CD4-positive, alpha-beta T cell treated with Interleukin-1 beta for 1 hour (primary cell): ENCODE measurements around the gene CPXM1.
A peak's percentile ranks its signal among the peaks of the same experiment; 100 is the strongest.
"Not testable (repeated sequence)": the region's sequence is repeated elsewhere in the genome, so short reads cannot be mapped to it uniquely, and the experiment has no call there.

Experiments
- DNase-seq, 2 donors: peaks; one replicate each; pipeline ENCODE4 v3.0.0-alpha.2; 2020 to 2022

Gene CPXM1

GRCh38 chr20:2800521-2801285 lies at the start of gene CPXM1:
Gene CPXM1 (minus strand): TSS chr20:2800627. CDS start chr20:2800572, 55 bp downstream.
- no peak for DNase-seq

GRCh38 chr20:2849529-2849928 lies 49.1 kb upstream of the CPXM1 start:
- no peak for DNase-seq

- DNase-seq, result no peak
Observed at GRCh38 chr20:2847802-2848201, 47.4 kb upstream of the CPXM1 start.

- DNase-seq, result no peak
Observed at GRCh38 chr20:2846698-2847097, 46.3 kb upstream of the CPXM1 start.

GRCh38 chr20:2845607-2846006 lies 45.2 kb upstream of the CPXM1 start:
- no peak for DNase-seq

- peak; percentile 8 to 37 for DNase-seq
Observed at GRCh38 chr20:2840967-2841531, 40.6 kb upstream of the CPXM1 start.

GRCh38 chr20:2840138-2840966 lies 39.9 kb upstream of the CPXM1 start, which contains the start of the genes PCED1A and VPS16:
Gene PCED1A (minus strand): TSS chr20:2840655. CDS start chr20:2839912, 743 bp downstream.
Gene VPS16 (plus strand): TSS chr20:2840745. CDS start chr20:2840775, 30 bp downstream.
- peak; percentile 88 to 89 for DNase-seq

GRCh38 chr20:2839732-2840137 lies 39.3 kb upstream of the CPXM1 start:
- DNase-seq, result no peak

- no peak for DNase-seq
Observed at GRCh38 chr20:2838847-2839671, 38.6 kb upstream of the CPXM1 start.

GRCh38 chr20:2838170-2838797 lies 37.9 kb upstream of the CPXM1 start:
- DNase-seq, result no peak

- no peak for DNase-seq
Observed at GRCh38 chr20:2837221-2837960, 37.0 kb upstream of the CPXM1 start.

- DNase-seq, result no peak
Observed at GRCh38 chr20:2836035-2836434, 35.6 kb upstream of the CPXM1 start.

GRCh38 chr20:2835331-2835796 lies 34.9 kb upstream of the CPXM1 start:
- no peak for DNase-seq

- DNase-seq, result no peak
Observed at GRCh38 chr20:2834401-2835110, 34.1 kb upstream of the CPXM1 start.

- no peak for DNase-seq
Observed at GRCh38 chr20:2833761-2834160, 33.3 kb upstream of the CPXM1 start.

- DNase-seq, result not testable (repeated sequence)
Observed at GRCh38 chr20:2831206-2831605, 30.8 kb upstream of the CPXM1 start.

GRCh38 chr20:2829376-2829775 lies 28.9 kb upstream of the CPXM1 start:
- no peak for DNase-seq

GRCh38 chr20:2826655-2827054 lies 26.2 kb upstream of the CPXM1 start:
- DNase-seq, result no peak

- peak in 1 of 2 donors; percentile 10 for DNase-seq
Observed at GRCh38 chr20:2825761-2826160, 25.3 kb upstream of the CPXM1 start.

GRCh38 chr20:2822073-2822472 lies 21.6 kb upstream of the CPXM1 start:
- DNase-seq, result peak; percentile 49 to 61
